COLO668 (cell line): Measurements from ENCODE around the gene PKP4.
"Not testable (repeated sequence)": the region's sequence is repeated elsewhere in the genome, so short reads cannot be mapped to it uniquely, and the experiment has no call there.

Experiments used
- DNase-seq: peaks from one replicate; lab custom pipeline; 2025; ENCODE audit not compliant: unreplicated experiment; lab: John Stamatoyannopoulos, UW

Gene PKP4

DNA sequence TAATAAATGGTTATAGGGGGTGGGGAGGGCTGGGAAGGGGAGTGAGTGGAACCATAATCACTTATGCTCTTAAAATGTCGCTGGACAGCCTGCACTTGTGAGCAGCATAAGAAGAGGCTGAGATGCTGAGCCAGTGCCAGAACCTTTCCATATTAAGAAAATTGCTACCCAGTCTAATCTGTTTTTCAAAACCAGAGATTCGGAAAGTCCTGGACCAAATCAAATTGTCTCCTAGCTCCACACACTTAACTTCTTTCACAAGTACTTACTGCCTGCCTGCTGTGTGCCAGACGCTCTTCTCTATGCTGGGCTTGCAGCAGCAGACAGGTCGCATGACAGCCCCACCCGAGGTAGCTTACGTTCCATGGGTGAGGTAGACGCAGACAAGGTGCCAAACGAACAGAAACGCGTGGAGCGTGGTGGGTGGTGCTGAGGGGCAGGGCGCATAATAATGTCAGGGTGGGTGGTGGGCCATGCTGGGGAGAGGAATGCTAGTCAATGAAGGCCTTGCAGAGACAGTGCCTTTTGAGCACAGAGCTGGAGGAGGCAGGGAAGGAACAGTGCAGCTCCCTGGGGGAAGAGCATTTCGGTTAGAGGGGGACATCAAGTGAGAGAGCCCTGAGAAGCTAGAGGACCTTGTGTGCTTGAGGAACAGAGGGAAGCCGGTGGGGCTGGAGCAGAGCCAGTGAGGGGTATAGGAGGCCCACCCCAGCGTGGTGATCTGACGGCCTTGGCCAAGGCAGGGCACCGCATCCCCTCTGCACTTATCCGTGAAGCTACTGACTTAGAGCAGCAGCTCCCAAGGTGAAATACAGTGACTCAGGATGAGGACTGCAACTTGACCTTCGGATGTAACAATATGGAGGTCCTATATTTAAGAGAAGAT lies 214.9 kb downstream of the PKP4 start:
- no peak for DNase-seq

DNA sequence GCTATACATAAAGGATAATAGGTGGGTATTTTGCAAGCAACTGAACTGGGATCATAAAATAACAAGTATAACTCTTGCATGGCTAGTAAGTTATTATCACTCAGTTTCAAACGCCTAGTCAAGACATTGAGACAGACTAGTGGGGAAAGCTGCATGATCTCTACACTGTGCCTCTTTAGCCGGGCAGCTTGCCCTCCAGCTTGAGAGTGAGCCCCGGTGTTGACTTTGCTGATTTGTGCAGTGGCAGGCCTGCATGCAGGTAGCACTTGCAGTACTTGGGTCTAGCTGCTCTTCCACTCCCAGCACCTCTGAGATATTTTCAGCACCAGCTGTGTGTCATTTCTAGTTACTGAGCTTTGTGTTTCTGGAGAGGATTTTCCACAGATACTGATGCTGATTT lies 219.5 kb downstream of the PKP4 start:
- no peak for DNase-seq

DNA sequence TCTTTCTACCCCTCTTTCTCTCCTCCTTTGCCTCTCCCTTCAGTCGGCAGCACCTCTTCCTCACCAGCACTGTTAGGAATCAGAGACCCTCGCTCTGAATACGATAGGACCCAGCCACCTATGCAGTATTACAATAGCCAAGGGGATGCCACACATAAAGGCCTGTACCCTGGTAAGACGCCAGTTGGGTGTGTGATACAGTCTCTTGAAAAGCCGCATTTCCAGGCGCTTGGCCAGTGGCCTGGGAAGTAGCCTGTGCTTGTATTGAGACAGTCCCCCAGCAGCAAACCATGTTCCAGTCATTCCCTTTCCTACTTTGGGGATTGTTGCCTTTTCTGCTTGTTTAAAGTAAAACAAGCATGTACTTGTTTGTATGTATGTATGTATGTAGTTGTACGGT lies 219.9 kb downstream of the PKP4 start:
- no peak for DNase-seq

DNA sequence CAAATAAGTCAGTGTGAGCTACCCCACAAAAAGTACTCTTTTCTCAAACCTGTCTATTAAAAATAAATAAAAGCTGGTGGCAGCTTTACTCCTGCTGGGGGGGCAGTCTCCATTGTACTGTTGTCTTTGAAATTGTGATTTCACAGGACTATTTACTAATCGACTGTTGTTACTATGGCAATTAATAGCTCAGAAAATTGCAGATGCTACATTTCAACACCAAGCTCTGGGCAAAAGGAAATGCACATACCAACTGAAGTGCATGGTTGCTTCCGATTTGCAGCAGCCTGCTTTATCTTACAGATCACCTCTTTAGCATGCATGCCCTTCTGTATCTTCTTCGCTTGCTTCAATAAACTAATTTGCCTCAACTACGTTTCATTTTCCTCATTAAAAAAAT lies 220.8 kb downstream of the PKP4 start:
- DNase-seq = no peak

DNA sequence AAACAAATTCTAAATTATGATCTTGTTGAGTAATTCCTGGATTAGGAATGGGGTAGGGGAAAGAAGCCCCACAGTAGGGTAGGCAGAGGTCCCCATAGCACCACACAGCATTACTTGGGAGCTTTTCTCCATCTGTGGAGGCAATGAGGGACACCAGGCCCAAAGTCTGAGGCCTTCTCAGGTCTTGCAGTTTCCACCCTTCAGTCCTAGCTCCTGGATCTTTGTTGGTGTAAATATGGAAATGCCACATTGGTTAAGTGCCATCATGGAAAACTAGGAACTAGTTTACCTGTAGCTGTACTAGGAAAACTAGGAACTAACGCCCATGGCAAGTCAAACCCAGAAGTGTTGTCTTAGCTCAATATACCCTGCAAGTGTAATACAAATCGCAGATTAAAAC lies 225.1 kb downstream of the PKP4 start:
- DNase-seq = no peak

DNA sequence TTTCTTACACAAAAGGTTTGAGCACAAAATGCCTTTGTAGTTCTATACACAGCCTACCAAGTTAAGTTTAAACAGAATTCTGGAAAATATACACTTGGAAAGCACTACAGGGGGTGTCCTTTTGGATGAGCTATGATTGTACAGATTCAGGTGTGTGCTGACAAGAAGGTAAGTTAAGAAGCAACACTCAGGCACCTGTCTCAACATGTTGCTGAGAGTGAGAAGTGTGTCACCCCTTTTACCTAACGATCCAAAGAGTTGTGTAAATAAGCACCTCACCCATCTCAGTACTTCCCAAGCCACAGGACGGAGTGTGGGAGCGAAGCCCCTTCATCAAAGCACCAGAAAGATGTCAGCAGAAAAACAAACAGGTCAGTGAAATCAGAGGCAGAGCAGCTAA lies 228.9 kb downstream of the PKP4 start:
- no peak for DNase-seq

DNA sequence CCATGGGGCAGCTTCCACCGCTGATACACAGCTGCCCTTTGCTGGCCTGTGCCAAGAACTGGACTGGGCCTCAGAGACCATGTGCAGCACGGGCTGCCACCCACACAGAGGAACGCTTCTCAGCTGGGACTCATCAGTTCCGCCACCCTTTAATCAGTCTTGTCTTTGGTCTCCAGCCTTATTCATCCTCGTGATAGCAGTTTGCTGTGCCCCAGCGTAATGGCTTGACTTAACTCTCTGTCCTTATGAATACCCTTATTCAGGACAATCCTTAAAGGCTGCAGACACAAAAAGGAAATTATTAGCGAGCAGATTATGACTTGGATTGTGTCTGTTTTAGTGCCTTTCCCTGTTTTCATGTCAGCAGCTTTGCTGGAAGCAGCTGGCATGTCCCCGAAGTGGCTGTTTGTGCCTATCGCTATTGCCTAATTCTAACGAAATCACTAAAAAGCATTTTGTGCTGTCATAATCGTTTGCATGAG lies 229.5 kb downstream of the PKP4 start:
- DNase-seq = no peak

DNA sequence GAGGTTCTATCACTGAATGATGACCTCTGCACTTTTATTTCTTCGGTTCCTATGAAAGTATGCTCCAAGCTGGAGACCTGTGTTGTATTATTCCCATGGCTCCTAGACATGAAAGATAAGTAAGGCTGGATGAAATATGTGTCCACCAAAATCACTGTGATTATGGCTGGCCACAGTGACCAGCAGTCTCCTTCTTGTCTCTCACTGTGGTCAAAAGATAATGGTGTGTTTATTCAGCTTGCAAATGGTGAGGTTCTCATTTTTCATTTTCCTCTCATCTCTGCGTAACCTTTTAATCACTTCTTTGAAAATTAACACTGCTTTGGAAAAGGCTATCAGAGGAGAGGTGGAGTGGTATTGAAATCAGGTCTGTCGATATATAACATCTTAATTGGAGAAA lies 230.6 kb downstream of the PKP4 start:
- no peak for DNase-seq

DNA sequence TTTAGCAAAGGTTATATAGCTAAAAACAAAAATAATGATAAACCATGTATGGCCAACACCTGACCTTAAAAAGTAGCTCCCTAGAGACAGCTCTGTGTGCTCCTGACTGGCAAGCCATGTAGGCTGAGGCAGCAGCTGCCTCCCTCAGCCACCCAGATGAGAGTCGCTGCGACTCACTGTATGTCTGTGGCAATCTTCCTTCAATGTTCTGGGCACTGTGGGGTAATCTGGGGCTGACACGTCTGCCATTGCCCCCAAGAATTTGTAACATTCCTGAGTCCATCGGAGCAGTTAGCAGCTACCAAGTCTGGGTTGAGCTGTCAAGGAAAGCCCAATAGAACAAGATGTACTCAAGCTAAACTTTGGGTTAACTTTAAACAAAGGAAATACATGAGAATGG lies 232.0 kb downstream of the PKP4 start:
- no peak for DNase-seq

DNA sequence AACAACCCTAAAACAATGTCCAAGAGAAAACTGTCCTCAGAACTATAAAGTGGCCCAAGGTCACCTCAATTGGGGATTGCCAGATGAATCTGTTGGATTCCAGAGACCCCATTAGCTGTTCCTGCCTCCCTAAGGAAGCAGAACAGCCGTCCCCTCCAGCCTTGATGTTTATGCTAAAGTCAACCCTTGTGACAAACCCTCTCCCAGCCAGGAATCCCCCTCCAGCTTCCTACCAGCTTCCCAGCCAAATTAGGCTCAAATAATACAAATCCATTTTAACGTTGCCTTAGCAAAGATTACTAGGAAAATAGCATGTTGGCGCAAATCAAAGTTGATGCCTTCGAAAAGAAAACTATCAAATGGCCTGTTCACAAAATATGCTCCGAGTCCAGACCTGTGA lies 232.6 kb downstream of the PKP4 start:
- DNase-seq = no peak

DNA sequence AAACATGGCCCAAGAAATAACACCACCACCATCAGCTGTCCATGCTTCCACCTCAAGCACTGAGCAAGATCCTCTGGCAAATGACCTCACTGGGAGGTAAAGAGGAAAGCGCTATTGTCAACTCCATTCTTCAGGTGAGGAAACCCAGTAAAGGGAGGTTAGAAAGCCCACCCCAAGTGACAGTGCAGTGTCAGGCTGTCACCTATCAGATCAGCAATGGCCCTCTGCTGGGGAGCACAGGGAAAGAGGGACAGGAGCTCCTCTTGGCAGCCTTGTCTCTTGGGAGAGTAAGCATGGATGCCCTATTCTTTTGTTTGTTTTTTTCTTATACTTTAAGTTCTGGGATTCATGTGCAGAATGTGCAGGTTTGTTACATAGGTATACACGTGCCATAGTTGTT lies 234.1 kb downstream of the PKP4 start:
- DNase-seq = no peak

DNA sequence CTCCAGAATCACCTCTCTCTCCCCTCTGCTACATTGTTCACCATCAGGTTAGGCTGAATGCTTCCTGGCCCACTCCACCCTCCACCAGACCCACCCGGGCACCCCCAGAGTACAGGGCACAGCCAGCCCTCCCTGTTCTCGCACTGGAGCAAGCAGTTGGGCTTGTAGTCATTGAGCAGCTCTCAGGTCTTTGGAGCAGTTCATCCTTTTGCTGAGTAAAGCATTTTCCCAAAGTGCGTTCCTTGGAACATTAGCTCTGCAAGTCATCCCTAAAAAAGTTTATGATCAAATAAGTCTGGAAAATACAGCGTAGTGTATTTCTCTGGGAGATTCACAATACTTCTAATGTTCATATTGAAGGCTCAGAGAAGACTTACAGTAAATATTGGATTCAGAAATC lies 234.9 kb downstream of the PKP4 start:
- DNase-seq = no peak

DNA sequence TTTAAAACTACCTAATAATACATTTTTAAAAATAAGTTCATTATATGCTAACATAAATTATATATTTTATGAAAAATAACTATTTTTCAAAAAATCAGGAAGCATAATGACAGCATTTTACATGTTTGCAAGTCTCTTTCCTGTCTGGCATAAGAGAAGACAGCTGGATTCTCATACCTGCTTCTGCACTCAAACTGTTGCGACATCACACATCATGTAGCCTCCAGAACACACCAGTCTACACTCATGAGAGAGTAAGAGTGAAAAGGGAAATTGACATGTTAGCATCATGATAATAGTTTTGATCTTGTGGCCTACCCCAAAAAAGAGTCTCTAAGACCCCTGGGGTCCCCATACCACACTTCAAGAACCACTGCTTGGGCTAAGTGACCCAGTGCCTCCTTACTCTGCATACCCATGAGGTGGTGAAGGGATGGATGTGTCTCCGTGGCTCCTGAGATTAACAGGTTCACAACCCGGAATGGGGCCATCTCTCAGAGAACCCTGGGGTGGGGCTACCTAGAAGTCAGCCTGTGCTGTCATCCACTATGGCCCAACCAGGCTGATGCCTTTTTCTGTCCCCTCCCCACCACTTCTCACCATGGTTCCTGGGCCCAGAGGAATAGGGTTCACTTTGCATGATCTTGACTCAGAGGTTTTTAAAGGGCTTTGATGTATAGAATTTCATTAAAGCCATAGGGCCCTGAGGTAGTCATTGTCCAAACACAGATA lies 235.8 kb downstream of the PKP4 start:
- no peak for DNase-seq

DNA sequence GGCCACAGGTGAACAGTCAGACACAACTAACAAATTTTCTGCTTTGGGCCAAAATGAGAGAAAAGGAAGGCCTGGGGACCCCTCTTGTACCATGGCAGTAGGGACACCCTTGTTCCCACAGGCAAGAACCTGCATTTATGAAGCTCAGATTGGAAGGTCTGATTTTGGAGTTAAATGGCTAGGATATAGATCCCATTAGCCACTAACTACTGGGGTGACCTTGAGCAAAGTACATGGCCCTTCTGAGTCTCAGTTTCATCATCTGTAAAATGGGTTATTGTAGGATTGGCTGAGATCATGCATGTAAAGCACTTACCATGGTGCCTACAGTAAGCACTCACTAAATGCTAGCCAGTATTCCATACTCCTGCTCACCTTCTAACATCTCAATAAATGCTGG lies 236.7 kb downstream of the PKP4 start:
- DNase-seq = no peak

DNA sequence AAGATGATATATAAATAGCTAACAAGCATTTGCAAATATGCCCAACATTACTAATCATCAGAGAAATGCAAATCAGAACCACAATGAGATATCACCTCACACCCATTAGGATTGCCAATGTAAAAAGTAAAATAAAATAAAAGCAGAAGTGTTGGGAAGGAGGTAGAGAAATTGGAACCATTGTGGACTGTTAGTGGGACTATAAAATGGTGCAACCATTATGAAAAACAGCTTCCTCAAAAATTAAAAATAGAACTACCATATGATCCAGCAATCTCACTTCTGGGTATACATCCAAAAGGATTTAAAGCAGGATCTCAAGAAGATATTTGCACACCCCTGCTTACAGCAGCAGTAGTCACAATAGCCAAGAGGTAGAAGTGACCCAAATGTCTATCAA lies 238.6 kb downstream of the PKP4 start:
- no peak for DNase-seq

DNA sequence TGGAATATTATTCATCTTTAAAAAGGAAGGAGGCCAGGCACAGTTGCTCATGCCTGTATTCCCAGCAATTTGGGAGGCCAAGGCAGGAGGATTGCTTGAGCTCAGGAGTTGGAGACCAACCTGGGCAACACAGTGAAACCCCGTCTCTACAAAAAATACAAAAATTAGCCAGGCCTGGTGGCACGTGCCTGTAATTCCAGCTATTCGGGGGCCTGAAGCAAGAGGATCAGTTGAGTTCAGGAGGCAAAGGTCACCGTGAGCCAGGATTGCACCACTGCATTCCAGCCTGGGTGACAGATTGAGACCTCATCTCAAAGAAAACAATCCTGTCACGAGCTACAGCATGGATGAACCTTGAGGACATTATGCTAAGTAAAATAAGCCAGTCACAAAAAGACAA lies 239.0 kb downstream of the PKP4 start:
- DNase-seq = not testable (repeated sequence)

DNA sequence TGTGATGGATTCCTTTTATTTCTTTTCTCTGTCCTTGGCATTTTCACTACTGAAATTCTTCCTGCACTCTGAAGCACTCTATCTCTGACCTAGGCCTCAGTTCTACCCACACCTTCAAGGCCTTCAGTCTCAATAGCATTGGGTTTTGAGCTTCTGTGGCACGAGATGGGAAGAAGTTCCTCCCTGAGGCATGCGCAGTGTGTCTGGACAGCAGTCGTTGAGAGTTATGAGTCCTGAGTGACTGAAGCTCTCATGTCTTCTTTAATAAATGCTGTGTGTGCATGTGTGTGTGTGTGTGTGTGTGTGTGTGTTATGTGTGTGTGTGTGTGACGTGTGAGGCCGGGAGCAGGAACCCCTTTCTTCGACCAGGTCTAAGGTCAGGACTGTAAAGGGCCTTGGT lies 242.6 kb downstream of the PKP4 start:
- no peak for DNase-seq

DNA sequence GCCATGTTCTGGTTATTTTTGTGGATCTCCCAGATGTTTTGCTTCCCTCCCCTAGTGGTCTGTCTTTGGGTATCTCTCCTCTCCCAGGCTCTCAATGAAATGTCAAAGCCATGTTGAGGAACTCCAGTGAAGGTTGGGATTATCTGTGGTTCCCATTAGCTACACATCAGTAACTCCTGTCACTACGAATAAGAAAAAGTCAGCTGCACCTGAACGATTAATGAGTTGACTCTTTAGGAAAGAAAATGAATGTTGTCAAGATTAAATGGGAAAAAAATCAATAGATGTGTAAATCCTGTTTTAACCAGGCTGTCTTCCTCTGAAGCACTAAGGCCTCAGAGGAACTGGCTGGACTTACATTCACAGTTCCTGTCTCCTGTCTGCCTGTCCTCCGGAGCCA lies 244.3 kb downstream of the PKP4 start:
- no peak for DNase-seq

DNA sequence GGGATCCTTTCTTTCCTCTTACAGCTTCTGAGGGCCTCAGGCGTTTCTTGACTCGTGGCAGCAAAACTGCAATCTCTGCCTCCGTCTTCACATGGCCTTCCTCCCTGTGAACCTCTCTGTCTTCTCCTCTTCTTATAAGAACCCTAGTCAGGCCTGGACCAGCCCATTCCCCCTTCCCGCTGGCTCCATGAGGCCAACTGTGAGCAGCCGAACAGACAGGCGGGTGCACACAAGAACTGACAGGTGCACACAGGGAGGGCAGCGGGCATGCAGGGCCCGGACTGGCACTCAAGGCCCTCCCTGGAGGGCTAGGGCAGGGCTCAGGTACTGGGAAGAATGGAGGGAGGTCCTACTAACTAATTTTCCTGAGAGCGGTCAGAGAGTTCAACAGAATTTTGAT lies 246.0 kb downstream of the PKP4 start:
- no peak for DNase-seq

DNA sequence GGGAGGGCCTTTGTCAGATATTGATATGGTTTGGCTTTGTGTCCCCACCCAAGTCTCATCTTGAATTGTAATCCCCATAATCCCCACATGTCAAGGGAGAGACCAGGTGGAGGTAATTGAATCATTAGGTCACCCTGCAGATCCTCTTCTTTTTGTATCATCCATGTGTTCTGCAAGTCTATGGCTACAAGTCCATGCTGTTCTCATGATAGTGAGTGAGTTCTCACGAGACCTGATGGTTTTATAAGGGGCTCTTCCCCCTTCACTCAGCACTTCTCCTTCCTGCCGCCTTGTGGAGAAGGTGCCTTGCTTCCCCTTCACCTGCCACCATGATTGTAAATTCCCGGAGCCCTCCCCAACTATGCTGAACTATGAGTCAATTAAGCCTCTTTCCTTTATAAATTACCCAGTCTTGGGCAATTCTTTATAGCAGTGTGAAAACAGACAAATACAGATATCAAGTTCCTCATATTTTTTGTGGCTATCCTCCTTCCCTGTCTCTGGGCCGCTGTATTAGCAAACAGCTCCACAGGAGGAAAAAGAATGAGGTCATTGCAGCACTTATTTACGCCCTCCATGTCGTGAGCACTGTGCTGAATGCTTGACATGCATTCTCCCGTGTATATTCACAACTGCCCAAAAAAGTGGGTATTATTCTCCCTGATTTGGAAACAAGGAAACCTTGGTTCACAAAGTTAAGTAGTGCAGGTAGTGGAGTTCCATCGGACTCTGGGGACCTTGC lies 248.1 kb downstream of the PKP4 start:
- DNase-seq = not testable (repeated sequence)

DNA sequence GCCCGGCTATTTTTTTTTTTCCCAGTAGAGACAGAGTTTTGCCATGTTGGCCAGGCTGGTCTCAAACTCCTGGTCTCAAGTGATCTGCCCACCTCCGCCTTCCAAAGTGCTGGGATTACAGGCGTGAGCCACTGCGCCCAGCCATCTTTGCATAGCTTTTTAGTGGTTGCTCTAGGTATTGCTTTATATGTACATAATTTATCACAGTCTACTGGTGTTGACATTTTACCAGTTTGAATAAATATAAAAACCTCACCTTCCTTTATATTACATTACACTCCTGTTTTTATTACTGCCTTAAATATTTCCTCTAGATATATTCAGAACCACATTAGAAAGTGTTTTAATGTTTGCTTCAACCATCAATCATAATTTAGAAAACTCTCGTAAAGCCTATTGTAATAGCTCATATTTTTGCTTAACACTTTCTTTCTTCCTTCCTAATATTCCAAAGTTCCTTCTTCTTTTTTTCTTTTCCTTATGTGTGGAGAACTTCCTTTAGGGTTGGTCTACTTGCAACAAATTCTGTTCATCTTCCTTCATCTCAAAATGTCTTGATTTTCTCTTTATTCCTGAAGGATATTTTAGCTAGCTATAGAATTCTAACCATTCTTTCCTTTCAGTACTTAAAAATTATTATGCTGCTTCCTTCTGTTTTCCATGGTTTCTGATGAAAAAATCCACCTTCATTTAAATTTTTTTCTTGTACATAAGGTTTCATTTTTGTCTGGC lies 256.2 kb downstream of the PKP4 start:
- DNase-seq = no peak
